Fibroblast of lung (primary cell): Measurements from ENCODE around the gene SRP14. TPM values are rescaled to one million over a fixed set of nuclear protein-coding genes. Genes with fewer than 3 reads are reported as not detected.
A peak's percentile ranks its signal among the peaks of the same experiment; 100 is the strongest.
"Not testable (repeated sequence)": the region's sequence is repeated elsewhere in the genome, so short reads cannot be mapped to it uniquely, and the experiment has no call there.

Experiments
- DNase-seq, 2 donors: peaks; one replicate each; pipeline versions ENCODE4 v3.0.0 to v3.0.0-alpha.2; 2010; ENCODE audit warnings: low read depth in 2 of 2
- H2AFZ ChIP-seq: 2 replicates; pipeline ENCODE4 v1.5.1; 2012; ENCODE audit warnings: low read length, control low read depth, inconsistent platforms
- H3K27ac ChIP-seq: 2 replicates; pipeline ENCODE4 v1.5.1; 2011; ENCODE audit warnings: low read length, control low read depth; ENCODE audit not compliant: insufficient read depth
- H3K27me3 ChIP-seq: 2 replicates; pipeline ENCODE4 v1.5.1; 2011; ENCODE audit warnings: mild to moderate bottlenecking, low read length; ENCODE audit not compliant: control insufficient read depth, insufficient read depth
- H3K36me3 ChIP-seq: 2 replicates; pipeline ENCODE4 v1.5.1; 2011; ENCODE audit warnings: low read length; ENCODE audit not compliant: control insufficient read depth, insufficient read depth
- H3K4me1 ChIP-seq: 2 replicates; pipeline ENCODE4 v1.5.1; 2011; ENCODE audit warnings: low read length; ENCODE audit not compliant: control insufficient read depth, insufficient read depth; ENCODE audit errors: extremely low read depth
- H3K4me2 ChIP-seq: 2 replicates; pipeline ENCODE4 v1.5.1; 2011; ENCODE audit warnings: low read length, control low read depth; ENCODE audit not compliant: insufficient read depth; ENCODE audit errors: extremely low read depth
- H3K4me3 ChIP-seq, 4 experiments: fragments of 200-600 bp in 1 of 4; sonication (generic) in 1 of 4; replicated peaks in 1 of 4; 2 replicates each; pipeline ENCODE4 v1.5.1; 2011 to 2016; ENCODE audit warnings: low read length in 4 of 4, low read depth in 3 of 4, mild to moderate bottlenecking in 3 of 4, control low read depth in 2 of 4, inconsistent platforms in 1 of 4, mixed read lengths in 1 of 4; ENCODE audit not compliant: insufficient read depth in 1 of 4; ENCODE audit errors: control extremely low read depth in 1 of 4
- H3K79me2 ChIP-seq: 2 replicates; pipeline ENCODE4 v1.5.1; 2012; ENCODE audit warnings: mild to moderate bottlenecking, low read length, inconsistent platforms; ENCODE audit not compliant: control insufficient read depth, insufficient read depth
- H3K9ac ChIP-seq: 2 replicates; pipeline ENCODE4 v1.5.1; 2011; ENCODE audit warnings: mild to moderate bottlenecking, low read length, control low read depth; ENCODE audit not compliant: insufficient read depth
- H3K9me3 ChIP-seq: 2 replicates; pipeline ENCODE4 v1.5.1; 2012; ENCODE audit warnings: low read depth, low read length; ENCODE audit not compliant: control insufficient read depth, insufficient read depth
- H4K20me1 ChIP-seq: 2 replicates; pipeline ENCODE4 v1.5.1; 2011; ENCODE audit warnings: low read length; ENCODE audit not compliant: control insufficient read depth, insufficient read depth; ENCODE audit errors: extremely low read depth
- EZH2 ChIP-seq: IDR thresholded peaks from 2 replicates; pipeline ENCODE4 v1.5.1; 2012; ENCODE audit warnings: low read length, control low read depth, mild to moderate bottlenecking; ENCODE audit errors: missing control alignments
- polyA plus RNA-seq, 2 donors: library from polyadenylated mRNA; depleted of rRNA in 1 of 2; stranded (reverse) in 1 of 2; unstranded in 1 of 2; fragments of >200 nt; gene quantifications; 2 replicates each; pipeline ENCODE4 v1.2.1, GENCODE V29; 2011 to 2012; ENCODE audit warnings: missing spikeins in 1 of 2
- total RNA-seq: library from RNA; depleted of rRNA; stranded (reverse); fragments of >200 nt; gene quantifications from 2 replicates; pipeline ENCODE4 v1.2.1, GENCODE V29; 2014
- TF ChIP-seq, protein P1 (sequence below), 2 donors: IDR thresholded peaks in 1 of 2; conservative IDR thresholded peaks in 1 of 2; 1 replicate in 1 of 2; 2 replicates in 1 of 2; pipeline ENCODE4 v1.5.1; 2011 to 2012; ENCODE audit warnings: low read length in 2 of 2, control low read depth in 1 of 2, inconsistent platforms in 1 of 2, low read depth in 1 of 2, mild to moderate bottlenecking in 1 of 2

The SRP14 gene
- total and polyA plus RNA-seq, 2 donors (not counting 1 experiment from before 2014, with no cell fraction given) = 162 to 465 TPM

DNA sequence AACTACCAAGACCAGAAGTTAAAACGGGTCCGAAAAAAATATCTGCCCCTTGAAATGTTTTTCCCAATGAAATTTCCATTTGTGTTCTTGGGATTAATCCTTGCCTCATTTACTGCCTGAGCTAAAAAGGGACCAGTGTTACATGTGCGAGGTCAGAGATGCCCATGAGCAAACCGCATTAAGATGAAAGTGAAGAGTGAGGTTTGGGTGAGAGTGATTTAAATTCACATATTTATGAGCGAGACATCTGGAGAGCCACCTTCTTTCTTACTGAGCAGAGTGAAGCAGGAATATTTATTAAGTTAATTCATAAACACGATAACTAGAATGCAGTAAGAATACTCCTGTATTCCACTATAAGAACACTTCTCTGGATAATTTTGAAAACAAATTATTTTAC, 41.3 kb downstream of the SRP14 start:
- DNase-seq = no peak
- Histone ChIP-seq H3K79me2 (no peaks in the 10 kb centered on the region), H2AFZ (no peak overlapping the region), H3K27ac (no peak overlapping the region), H3K4me3 (no peak overlapping the region), H3K4me1 (peaks cover 3% of the 10 kb centered on the region), H3K27me3 (no peaks in the 10 kb centered on the region), H3K36me3 (peaks cover 23% of the 10 kb centered on the region), H3K9ac (no peak overlapping the region), H3K9me3 (no peaks in the 10 kb centered on the region), H4K20me1 (no peaks in the 10 kb centered on the region), H3K4me2 (no peak overlapping the region)
- TF ChIP-seq, protein P1, sequence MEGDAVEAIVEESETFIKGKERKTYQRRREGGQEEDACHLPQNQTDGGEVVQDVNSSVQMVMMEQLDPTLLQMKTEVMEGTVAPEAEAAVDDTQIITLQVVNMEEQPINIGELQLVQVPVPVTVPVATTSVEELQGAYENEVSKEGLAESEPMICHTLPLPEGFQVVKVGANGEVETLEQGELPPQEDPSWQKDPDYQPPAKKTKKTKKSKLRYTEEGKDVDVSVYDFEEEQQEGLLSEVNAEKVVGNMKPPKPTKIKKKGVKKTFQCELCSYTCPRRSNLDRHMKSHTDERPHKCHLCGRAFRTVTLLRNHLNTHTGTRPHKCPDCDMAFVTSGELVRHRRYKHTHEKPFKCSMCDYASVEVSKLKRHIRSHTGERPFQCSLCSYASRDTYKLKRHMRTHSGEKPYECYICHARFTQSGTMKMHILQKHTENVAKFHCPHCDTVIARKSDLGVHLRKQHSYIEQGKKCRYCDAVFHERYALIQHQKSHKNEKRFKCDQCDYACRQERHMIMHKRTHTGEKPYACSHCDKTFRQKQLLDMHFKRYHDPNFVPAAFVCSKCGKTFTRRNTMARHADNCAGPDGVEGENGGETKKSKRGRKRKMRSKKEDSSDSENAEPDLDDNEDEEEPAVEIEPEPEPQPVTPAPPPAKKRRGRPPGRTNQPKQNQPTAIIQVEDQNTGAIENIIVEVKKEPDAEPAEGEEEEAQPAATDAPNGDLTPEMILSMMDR (conservative IDR thresholded peaks at IDR 0.05 in 1 of 2, IDR thresholded peaks at IDR 0.05 in 1 of 2; ENCODE audit: low read depth in 1 of 2, low read length in 2 of 2) = no peak
- no peak for TF ChIP-seq EZH2

DNA sequence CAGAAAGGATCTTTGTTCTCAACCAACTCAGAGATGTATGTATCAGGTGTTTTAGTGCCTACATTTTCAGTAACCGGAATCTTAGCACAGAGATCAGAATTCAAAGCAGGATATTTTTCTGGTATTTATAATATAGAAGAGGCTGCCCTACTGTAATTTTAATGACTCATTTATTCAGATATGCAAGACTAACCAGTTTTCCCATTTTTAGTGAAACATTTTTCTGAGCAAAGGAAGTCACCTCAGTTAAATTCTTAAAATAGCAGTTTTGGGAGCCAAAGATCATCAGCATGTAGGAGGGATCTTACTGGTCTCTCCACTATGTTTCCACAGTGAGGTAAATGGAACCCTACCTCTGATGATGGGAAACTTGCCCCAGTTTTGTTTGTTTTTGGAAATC, 42.0 kb downstream of the SRP14 start:
- TF ChIP-seq EZH2 = no peak
- TF ChIP-seq, protein P1 (conservative IDR thresholded peaks at IDR 0.05 in 1 of 2, IDR thresholded peaks at IDR 0.05 in 1 of 2; ENCODE audit: low read depth in 1 of 2, low read length in 2 of 2) = no peak
- peak in 1 of 2 donors; percentile 79 for DNase-seq
- Histone ChIP-seq H3K27ac (no peak overlapping the region), H3K4me1 (peaks cover 3% of the 10 kb centered on the region), H3K4me3 (no peak overlapping the region), H3K27me3 (no peaks in the 10 kb centered on the region), H3K9me3 (no peaks in the 10 kb centered on the region), H3K36me3 (peaks cover 19% of the 10 kb centered on the region), H3K79me2 (no peaks in the 10 kb centered on the region), H2AFZ (no peak overlapping the region), H3K4me2 (no peak overlapping the region), H3K9ac (no peak overlapping the region), H4K20me1 (no peaks in the 10 kb centered on the region)

DNA sequence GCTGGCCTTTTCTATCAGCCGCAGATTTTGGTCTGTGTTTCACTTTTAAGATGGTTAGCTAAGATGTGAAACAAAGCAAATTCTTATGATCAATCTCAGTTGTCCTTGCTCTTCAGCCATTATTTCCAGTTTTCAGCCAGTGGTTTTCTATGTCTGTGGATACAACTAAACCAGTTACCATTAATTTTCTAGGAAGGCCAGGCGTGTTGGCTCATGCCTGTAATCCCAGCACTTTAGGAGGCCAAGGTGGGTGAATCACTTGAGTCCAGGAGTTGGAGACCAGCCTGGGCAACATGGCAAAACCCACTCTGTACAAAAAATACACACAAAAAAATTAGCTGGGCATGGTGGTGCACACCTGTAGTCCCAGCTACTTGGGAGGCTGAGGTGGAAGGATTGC, 42.8 kb downstream of the SRP14 start:
- H3K9me3 ChIP-seq, H4K20me1 ChIP-seq, DNase-seq, H3K4me3 ChIP-seq, H3K4me1 ChIP-seq, H3K27me3 ChIP-seq, H3K79me2 ChIP-seq, H3K4me2 ChIP-seq, H3K27ac ChIP-seq, H2AFZ ChIP-seq, H3K9ac ChIP-seq: not testable (repeated sequence)
- H3K36me3 ChIP-seq = peaks cover 15% of the 10 kb centered on the region

DNA sequence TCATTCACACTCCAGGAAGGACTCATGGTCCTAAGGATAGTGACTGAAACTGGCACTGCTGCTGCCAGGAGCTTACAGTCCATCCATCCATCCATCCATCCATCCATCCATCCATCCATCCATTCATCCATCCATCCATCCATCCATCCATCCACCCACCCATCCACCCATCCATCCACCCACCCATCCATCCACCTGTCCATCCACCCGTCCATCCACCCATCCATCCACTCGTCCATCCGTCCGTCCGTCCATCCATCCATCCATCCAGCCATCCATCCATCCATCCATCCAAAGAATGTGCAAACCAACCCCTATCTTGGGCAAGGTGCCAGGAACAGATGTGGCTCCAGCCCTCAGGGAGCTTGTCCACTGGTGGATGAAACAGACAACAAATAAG, 46.0 kb downstream of the SRP14 start:
- not testable (repeated sequence) for H2AFZ ChIP-seq, H3K27me3 ChIP-seq, H3K4me2 ChIP-seq, H4K20me1 ChIP-seq, H3K27ac ChIP-seq, H3K9ac ChIP-seq, H3K9me3 ChIP-seq, H3K4me1 ChIP-seq, H3K4me3 ChIP-seq, H3K79me2 ChIP-seq, DNase-seq
- peaks cover 18% of the 10 kb centered on the region for H3K36me3 ChIP-seq
